NCI-H187 (cell line): ENCODE data around the gene FRRS1.
"Not testable (repeated sequence)": the region's sequence is repeated elsewhere in the genome, so short reads cannot be mapped to it uniquely, and the experiment has no call there.

ENCODE experiments used
- DNase-seq, 2 experiments: peaks; one replicate each; lab custom pipeline; 2025; lab: John Stamatoyannopoulos, UW

The FRRS1 gene

DNA sequence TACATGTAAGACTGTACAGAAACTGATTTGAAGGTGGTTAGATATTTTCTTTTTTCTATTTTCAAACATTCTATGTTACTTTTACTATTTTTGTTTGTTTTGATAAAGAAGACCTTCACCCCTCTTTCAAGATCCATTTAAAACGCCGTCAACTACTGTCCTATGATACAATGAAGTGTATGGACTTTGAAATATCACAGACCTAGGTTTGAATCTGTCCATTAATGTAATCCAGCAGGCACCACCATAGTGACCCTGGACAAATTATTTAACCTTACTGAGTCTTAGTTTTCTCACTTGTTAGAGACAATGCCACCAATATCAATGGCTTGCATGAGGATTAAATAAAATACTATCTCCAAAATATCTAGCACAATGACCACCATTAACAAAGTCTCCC, 2.0 kb downstream of the FRRS1 start:
- DNase-seq = no peak

DNA sequence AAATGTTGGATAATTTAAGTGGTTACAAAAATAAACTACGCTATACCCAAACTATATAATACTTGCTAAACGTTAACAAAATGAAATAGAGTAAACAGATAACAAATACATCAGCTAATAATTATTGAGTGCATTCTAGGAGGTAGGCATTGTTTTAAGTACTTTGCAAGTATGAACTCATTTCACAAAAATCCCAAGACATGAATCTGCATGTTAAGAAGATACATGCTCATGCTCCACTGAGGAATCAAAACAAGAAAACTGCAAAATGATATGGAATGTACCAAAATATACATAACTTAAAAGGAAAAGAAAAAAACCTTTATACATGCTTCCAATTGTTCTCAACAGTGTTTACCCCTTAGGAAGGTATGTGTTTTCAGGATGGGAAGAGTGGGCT, 2.5 kb downstream of the FRRS1 start:
- DNase-seq = no peak

DNA sequence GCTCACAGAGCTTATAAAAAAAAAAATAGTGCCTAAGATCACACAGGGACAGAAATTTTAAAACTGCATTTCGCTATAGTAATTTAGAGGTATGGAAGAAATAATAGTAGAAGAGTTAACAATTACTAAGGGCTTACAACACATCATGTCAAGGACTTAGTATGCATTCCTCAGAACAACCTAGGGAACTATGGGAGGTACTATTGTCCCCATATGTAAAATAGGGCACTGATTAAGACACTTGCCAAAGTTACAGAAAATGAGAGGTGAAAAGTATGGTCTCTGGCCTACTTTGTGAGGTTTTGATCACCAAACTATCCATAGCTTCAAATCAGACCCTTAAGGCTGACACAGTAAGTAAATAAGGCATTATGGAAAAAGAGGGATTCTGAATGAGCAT, 4.7 kb downstream of the FRRS1 start:
- DNase-seq = no peak

DNA sequence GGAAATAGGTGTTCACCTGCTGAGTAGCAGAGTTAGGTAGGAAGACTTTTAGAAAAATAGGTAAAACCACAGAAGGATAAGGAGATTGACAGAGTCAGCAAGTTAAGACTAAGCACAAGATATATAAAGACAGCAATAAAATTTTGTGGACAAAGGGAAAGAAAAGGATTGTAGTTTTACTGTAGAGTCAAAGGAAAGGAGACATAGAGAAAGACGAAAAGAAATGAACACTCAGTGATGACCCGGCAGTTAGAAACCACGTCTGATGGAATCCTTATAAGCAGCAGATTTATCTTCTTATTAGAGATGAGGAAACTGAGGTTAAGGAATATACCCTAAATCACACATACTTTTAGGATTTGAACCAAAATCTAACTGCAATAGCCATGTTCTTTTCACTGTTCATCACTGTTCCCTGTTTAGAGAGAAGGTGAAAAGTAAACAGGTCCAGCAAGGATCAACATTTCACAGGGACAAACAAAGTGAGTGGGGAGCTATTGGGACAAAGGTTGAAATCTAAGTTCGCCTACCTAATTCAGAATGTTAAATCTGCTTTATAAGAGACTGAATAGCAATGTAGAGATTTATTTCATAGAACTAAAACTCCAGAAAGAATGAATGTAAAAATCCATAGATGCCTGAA, 6.8 kb downstream of the FRRS1 start:
- no peak for DNase-seq

DNA sequence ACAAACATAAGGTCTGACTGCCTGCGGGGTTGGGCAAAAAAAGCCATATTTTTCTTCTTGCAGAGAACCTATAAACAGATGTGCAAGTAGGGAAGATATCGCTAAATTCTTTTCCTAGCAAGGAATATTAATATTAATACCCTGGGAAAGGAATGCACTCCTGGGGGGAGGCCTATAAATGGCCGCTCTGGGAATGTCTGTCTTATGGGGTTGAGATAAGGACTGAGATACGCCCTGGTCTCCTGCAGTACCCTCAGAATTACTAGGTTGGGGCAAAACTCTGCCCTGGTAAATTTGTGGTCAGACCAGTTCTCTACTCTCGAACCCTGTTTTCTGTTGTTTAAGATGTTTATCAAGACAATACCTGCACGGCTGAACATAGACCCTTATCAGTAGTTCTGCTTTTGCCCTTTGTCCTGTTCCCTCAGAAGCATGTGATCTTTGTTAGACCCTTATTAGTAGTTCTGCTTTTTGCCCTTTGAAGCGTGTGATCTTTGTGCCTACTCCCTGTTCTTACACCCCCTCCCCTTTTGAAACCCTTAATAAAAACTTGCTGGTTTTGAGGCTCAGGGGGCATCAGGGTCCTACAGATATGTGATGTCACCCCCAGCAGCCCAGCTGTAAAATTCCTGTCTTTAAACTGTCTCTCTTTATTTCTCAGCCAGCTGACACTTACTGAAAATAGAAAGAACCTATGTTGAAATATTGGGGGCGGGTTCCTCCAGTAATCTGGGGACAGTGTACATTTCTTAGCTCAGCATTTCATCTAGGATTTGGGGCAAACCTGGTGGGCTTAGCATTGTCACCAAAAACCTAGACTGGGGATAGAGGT, 7.5 kb downstream of the FRRS1 start:
- DNase-seq = not testable (repeated sequence)

DNA sequence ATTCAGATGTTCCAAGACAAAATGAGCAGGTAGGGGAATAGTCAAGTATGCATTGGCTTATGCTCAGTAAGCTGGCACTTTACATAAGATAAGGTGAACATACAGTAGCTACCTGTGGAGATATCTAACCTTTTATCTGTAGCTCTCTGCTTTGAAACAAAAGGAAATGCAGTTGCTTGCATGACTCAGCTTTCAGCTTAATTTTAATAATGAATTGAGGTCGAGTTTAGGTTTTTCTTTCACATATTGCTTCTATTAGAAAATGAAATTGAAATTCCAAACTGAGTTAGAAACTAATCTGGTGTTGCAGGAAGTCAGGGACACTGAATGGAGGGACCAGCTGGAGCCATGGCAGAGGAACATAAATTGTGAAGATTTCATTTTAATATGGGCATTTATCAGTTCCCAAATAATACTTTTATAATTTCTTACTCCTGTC, 8.3 kb downstream of the FRRS1 start:
- no peak for DNase-seq

DNA sequence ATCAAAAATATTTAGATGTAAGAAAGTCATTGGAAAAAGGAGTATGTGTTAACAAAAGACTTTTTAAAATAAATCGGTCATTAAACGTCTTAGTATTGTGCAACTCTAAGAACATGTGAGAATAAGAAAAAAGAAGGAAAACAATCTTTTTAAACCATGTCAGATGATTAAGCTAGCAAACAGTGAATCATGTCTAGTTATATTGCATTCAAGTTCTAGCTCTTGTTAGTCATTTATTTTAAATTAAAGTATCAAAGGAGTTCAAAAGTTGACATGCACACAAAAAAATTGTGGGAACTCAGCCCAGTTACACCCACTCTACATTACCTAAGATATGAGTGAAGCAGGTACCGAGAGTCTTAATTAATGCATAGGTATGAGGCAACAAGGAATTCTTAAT, 9.8 kb downstream of the FRRS1 start:
- DNase-seq = no peak

DNA sequence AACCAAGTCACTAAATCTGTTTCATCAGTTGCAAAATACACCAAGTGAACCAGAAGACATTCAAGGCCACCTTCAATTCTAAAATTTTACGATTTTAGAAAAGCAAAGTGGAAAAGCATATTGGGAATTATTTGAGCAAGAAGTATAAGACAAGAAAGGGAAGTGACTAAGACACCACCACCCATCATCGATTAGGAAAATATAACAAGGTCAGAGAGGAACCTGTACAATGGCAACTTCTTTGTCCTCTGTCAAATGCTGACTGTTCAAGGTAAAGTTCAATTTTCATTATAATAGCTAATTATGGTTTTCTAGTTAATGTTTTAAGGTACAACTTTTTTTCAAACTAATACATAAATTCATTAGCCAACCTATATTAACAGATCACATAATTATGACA, 10.8 kb downstream of the FRRS1 start:
- no peak for DNase-seq

DNA sequence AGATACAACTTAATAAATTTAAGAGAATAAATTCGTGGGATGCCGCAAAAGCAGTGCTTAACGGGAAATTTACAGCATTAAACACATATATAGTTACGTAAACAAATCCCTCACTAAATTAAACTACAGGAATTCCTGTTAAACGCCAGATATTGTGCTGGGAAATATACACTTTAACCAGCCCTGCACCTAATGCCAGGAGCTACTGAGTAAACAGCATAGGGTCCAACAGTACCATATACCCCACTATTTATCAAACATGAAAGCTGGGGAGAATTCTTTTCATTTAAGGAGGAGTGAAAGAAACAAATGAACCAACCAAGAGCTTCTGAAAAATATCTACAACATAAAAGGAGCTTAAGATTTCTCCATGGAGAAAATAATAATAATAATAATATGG, 11.7 kb downstream of the FRRS1 start:
- DNase-seq = no peak

DNA sequence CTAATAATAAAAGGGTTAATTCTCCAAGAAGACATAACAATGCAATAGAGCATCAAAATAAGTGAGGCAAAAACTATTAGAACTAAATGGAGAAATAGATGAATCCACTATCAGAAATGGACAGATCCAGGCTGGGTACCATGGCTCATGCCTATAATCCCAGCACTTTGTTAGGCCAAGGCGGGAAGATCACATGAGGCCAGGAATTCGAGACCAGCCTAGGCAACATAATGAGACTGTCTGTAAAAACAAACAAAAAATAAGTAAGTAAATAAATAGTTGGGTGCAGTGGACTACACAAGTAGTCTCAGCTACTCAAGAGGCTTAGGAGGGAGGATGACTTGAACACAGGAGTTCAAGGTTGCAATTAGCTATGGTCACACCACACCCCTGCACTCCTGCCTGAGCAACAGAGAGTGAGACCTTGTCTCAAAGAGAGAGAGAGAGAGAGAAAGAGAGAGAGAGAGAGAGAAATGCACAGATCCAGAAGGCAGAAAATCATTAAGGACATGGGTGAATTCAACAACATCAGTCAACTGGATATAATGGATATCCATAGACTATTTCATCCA, 12.3 kb downstream of the FRRS1 start:
- DNase-seq = no peak

DNA sequence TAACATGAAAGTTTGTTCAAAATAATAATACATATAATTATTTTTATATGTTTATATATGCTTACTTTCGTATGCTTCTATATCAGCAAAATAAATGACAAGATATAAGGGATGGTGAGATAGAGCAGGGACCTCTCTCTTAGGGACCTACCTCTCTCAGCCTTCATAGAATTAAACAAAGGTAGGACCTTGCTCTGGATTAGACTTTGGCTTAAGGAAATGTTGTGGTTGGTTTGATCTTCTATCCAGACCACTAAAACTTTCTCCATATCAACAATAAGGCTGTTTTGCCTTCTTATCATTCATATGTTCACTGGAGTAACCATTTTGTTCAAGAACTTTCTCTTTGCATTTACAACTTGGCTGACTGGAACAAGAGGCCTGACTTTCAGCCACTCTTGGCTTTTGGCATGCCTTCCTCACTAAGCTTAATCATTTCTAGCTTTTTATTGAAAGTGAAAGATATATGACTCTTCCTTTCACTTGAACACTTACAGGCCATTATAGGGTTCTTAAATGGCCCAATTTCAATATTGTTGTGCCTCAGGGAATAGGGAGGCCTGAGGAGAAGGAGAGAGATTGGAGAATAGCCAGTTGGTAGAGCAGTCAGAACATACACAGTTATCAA, 14.4 kb downstream of the FRRS1 start:
- DNase-seq = no peak

DNA sequence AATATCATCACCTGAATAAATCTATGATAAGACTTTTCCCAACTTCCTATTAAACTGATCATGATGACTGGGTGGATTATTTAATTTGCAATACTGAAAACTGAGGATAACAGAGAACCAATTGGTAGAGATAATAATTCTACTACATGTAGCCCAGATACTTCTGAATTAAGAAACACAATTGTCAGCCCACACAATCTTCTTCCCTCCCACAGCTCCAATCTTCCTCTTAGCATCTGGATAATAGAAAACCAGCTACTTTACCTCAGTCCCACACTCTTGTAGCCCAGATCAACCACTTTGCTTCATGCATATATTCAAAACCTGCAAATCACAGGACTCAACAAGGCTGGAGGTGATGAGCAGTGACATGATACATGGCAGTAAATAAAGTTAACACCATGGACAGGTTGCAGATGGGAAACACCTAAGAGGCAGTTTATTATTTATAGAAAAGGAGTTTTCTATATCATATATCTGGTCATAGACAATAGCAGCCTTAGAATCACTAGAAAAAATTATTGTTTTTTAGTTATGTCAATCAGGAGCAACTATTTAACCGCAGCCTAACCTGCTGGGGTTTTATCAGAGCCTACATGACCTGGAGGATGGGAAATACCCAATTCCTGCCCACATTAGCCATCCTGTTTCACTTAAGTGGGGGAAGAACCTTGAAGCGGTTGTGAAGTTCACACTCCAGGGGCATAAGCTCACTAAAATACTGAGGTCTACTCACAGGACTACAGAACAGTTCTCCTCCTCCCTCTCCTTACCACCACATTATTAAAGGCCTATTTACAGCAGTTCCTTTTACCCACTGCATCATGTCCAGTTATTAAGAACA, 16.7 kb downstream of the FRRS1 start:
- DNase-seq = no peak

DNA sequence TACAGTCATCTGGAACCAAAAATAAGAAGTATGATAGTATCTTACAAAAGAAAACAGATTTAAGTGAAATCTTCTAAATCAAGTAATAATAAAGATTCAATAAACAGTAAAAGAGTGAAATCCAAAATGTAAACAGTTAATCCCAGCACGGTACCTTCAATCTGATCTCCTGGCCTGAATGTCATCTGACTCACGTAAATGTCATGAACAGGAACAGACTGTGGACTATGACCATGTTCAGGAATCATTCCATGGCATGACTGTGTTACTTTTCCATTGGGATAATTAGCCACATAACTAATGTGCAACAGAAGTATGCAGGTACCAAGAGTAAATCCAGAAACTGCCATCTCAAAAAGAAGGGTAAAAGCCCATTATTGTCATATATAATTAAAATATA, 18.0 kb downstream of the FRRS1 start:
- DNase-seq = no peak

DNA sequence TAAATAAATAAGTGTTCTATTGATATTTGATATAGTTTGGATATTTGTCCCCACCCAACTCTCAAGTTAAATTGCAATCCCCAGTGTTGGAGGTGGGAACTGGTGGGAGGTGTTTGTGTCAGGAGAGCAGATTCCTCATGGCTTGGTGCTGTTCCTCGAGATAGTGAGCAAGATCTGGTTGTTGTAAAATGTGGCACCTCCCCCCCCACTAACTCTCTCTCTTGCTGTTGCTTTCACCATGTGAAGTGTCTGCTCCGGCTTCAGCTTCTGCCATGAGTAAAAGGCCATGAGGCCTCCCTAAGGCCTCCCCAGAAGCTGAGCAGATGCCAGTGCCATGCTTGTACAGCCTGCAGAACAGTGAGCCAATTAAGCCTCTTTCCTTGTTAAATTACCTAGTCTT, 20.8 kb downstream of the FRRS1 start:
- DNase-seq = no peak

DNA sequence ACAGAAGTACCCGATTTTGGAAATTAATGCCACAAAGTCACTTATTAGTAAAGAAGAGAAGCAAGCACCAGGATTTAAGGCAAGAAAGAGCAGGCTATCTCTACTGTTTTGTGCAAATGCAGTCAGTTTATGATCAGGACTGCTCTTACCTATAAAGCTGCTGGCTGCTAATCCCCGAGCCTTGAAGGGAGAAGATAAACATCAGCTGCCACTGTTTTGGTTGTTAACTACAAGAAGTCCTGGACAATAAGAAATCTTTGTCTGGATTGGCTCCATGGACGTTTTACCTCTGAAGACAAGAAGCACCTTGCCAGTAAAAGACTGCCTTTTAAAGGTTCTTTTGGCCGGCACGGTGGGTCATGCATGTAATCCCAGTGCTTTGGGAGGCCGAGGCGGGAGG, 21.4 kb downstream of the FRRS1 start:
- no peak for DNase-seq

DNA sequence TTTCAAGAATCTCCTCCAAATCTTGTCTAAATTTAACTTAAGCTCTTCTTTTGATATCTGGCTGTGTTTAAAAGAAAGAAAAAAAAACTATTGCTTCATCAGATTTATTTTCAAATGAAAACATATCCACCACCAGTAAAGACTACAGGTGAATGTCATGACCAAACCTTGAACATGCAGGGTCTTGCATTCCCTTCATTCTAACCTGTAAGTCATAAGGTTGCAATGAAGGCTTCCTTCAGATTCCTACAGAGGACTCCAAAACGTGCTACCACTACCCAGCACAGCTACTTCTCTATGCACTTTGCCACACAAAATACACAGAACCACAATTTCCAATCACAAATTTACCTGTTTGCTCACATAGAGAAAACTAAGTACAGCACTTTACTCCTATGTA, 26.3 kb downstream of the FRRS1 start:
- DNase-seq = no peak

DNA sequence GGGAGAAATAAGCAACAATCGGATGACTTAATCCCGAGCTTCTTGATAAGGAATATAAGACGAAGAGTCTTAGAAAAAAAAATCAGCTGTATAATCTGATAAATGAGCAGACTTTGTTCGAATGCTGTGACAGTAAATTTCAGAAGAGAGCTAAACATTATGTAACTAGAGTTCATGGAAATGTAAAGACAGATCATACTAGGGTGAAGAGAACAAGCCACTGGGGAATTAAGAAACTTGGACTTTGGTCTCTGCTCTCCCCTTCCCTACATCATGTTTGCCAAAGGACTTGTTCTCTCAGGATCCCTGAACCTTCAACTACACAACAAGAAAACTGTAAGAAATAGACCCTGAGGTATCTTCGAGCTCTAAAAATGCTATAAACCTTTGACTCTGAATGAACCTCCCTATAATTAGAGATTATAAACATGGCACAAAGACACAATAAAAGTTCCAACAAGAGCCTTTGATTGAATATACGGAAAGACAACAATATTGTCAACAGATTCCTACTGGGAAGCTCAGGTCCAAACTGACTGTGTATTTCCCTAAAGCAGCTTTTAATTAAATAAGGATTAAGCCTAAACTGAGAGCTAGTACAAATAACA, 27.5 kb downstream of the FRRS1 start:
- DNase-seq = no peak

DNA sequence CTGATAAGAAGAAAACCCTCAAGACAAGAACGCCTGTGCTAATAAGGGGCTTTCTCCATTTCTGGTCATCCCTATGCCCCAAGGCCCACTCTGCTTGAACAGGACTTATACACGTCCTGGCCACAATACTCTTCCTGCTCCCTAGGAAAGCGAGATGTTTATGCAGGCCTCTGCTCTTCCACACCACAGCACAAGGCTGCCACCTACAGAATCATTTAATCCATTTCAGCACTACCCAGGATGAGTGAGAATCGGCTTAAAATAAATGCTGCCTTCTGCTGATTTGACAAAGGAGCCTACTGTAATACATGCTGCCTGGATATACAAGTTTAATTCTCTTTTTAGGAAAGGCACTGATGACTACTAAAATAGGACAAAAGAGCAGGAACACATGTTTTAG, 29.4 kb downstream of the FRRS1 start:
- DNase-seq = no peak

DNA sequence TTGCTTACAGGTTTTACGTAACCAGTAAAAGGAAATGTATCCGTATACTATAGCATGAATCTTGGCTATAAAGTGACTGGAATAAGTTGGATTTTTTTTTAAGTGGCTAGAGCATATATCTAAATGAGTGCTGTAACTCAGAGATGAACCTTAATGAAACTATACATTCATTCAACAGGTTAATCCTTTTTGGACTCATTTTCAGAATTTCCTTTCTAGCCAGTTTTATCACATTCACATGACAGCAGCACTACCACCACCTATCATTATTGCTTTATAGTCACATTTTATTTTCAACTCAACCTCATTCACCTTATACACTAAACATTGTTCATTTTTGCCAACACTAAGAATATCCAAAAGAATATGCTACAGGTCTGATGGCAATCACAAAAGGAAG, 30.6 kb downstream of the FRRS1 start:
- no peak for DNase-seq

DNA sequence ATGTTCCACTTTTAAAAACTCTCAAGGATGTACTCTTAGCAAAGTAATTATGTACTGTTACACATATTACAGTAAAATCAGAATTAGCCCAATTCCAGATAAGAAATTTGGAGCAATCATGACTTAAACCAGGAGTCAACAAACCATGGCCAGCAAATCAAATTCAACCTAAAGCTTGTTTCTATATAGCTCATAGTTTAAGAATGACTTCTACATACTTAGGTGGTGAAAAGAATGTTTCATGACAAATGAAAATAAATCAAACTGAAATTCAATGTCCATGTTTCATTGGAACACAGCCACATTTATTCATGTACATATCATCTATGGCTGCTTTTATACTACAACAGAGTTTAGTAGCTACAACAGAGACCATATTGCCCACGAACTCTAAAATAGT, 35.1 kb downstream of the FRRS1 start:
- DNase-seq = no peak

DNA sequence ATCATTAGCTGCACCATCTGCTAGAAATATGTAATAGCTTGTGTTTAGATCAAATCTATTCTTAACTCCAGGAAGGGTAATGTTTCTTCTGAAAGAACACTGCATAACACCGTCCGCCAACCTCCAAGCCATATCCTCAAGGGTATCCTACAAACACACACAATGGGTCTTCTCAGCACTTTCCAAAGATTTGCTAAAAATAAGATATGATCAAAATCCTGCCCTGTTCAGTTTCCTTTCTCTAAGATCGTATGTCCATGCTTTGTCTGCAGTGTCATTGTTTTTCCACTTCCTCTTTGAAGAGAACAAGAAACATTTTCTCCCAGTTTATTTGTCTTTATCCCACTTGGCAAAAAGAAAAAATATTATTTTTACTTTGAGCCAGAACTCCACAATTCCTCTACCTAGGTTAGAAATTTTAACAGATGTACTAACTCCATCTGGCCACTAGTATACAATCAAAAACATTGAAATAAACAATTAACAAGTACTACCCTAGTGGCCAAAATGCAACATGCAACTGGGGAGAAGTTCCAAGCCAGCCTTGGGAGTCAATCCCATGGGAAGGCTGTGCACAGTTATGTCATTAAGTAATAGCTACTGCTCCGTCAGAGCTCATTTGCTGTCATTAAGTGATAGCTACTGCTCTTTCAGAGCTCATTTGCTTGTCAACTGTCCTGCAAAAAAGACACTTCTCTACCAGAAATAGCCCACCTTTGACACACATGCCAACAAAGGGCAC, 37.8 kb downstream of the FRRS1 start:
- DNase-seq = no peak
